GM19328 (cell line): ENCODE data around the gene EML6.
"Not testable (repeated sequence)": the region's sequence is repeated elsewhere in the genome, so short reads cannot be mapped to it uniquely, and the experiment has no call there.

Source experiments
- ATAC-seq: cut with Tn5 transposase; IDR thresholded peaks from one replicate; pipeline ENCODE4 v1.9.1; 2021; ENCODE audit warnings: mild to moderate bottlenecking, moderate library complexity; ENCODE audit not compliant: unreplicated experiment

Gene EML6

DNA sequence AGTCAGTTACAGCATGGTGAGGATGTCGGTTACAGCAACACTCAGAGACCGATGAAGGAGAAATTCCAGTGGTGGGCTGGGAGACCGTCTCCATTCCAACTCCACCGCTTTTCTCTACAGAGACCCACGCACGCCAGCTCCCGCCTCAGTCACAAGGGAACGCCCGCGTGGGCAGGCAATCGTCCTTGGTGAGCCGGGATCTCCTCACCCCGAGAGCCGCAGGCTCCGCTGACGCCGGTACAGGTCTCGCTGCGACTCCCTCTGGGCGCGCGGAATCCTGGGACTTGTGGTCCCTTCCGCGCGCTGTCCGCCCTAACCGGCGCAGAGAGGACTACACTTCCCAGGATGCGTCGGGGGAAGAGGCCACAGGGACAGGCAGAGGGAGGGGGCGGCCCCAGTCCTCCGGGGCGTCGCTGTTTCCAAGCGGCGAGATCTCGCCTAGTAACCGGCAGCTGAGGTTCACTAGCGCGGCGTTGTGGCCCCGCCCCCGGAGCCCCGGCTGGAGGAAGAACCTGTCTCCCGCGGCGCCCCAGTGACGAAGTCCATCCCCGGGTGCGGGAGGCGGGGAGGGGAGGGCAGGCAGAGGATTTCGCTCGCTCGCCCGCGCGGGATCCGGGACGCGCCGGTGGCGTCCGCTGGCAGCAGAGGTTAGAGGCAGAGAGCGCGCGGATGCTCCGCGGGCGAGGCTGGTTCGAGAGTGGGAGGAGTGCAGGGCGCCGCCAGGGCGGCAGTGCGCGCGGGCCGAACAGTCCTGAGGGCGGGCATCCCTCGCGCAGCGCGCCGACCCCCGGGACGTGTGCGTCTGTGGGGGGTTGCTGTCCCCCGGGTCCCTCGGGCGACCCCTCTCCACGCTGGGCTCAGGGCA is at the start of gene EML6:
EML6 (plus strand) TSS at position 532 of the 865 bp plus-strand sequence. CDS start 1,400 bp downstream, outside the sequence.
- ATAC-seq = peak; percentile 97

DNA sequence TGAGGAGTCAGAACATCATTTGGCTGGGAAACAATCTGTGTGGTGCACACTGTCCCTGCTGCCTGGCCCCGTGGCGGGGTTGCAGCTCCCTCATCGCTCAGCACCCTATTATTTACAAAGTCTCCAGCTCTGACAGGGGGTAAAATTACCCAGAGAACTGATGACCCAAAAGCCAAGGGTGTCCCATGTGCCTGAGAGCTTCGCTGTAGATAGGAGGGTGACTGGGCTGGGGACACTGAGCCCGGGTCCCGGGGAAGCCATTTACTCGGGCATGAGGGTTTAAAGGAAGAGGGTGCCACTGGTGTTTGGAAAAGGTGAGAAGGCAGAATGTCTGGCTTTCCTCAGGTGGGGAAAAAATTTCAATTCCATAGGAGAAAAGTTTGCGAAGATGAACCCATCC is 48.2 kb upstream of the EML6 start:
- no peak for ATAC-seq

- ATAC-seq = no peak
Measured at GRCh38 chr2:54675738-54676137, 47.7 kb upstream of the EML6 start.

GRCh38 chr2:54676656-54677055 is 46.8 kb upstream of the EML6 start:
- ATAC-seq = no peak

DNA sequence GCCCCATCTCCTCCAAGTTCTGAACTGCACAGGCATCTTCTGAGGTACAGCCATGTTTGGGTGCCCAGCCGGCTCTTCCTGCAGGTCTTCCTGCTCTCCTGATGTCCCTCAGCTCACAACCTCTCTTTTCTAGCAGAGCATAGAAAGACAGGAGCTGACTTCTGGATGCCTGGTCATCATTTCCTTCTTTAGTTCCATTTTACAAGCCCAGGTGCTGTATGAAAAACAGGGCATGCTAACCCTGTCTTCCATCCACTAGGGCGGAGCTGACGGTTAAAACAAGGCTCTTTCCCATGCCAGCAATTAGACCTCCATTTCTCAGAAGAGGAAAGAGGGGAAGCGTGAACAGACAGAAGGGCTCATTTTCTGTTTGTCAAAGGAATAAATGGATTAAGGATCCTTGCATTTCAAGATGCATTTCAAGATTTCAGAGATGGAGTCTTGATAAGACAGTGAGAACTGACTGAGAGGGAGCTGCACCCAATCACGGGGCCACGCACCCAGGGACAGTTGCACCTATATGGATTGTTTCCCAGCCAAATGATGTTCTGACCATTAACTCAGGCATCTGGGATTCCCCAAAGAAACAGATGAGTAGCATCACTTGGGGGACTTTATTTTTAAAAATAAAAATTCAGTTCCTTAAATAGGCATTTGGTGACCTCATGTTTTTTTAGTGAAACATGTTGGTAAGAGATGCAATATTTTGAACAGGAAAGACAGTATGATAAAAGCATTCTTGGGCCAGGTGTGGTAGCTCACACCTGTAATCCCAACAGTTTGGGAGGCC is 45.8 kb upstream of the EML6 start:
- ATAC-seq = no peak

DNA sequence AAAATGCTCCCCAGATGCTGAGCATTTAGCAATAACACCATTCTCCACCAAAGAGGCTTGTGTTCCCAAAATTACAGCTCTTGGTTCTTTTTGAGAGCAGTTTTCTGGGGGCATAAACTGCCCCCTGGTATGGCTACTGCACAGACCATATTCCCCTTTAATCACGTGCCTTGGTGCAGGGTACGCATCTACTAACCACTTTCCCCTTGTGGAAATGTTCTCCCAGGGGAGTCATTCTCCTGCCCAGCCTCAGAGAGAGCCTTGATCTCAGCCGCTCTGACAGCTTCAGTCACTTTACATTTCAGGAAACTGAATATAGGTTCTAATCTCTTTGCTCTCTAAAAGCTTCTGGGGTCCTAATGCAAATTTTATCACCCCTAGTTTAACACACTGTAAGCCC is 44.7 kb upstream of the EML6 start:
- no peak for ATAC-seq

- peak; percentile 80 for ATAC-seq
Measured at GRCh38 chr2:54680397-54681041, 42.9 kb upstream of the EML6 start.

DNA sequence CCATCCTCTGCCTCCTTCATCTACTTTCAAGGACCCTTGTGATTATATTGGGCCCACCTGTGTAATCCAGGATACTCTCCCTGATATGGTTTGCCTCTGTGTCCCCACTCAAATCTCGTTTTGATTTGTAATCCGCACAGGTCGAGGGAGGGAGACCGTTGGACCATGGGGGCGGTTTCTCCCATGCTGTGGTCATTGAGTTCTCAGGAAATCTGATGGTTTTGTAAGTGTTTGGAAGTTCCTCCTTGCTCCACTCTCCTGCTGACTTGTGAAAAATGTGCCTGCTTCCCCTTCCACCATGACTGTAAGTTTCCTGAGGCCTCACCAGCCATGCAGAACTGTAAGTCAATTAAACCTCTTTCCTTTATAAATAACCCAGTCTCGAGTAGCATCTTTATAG is 42.0 kb upstream of the EML6 start:
- ATAC-seq = no peak

DNA sequence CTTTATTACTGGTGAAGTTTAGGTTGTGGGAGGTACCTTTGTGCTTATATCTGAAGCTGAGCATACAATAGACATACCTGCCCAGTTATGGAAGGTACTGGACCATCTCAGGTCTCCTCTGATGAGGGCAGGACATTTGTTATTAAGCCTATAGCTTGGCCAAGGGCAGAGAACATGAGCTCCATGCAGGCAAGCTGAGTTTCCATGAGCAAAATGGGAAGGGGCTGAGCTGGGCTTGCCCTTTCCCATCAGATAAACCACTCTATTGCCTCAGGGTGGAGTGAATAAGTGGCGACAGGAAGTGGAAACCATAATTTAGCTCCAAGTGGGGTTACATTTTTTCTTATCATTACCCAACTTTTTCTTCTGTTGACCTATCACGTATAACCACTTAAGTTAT is 39.9 kb upstream of the EML6 start:
- ATAC-seq = no peak

DNA sequence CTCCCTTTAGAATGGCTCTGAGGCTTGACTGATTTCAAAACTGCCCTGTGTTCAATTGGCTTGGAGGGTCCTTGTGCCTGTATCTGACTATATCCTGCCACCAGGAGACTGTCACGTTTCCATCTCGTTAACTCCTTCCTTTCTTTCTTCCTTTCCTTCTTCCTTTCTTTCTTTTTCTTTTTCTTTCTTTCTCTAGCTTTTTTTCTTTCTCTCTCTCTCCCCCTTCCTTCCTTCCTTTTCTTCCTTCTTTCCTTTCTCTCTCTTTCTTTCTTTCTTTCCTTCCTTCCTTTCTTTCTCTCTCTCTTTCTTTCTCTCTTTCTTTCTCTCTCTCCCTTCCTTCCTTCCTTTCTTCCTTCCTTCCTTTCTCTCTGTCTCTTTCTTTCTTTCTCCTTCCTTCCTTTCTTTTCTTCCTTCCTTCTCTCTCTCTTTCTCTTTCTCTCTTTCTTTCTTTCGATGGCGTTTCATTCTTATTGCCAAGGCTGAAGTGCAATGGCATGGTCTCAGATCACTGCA is 38.1 kb upstream of the EML6 start:
- no peak for ATAC-seq

DNA sequence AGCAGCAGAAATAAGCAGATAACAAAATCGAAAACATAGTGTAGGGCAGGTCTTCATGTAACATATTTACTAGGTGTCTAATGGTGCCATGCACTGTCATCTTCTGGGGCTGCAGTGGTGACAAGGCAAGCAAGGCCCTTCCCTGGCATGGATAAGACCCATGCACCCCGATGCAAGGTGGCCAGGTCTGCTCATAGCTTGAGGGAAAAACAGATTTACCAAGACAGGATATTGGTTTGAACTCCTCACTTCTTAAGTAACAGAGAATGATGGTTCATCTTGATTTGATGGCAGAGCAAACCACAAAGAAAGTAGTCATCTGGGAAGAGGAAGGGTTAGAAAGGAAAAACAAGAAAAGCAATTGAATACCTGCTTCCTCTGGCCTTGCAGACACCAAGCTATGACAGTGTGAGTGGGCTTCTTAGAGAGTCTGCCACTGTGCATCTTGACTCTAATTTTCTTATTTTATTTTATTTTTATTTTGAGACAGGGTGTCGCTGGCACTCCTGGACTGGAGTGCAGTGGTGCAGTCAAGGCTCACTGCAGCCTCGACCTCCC is 35.8 kb upstream of the EML6 start:
- no peak for ATAC-seq

DNA sequence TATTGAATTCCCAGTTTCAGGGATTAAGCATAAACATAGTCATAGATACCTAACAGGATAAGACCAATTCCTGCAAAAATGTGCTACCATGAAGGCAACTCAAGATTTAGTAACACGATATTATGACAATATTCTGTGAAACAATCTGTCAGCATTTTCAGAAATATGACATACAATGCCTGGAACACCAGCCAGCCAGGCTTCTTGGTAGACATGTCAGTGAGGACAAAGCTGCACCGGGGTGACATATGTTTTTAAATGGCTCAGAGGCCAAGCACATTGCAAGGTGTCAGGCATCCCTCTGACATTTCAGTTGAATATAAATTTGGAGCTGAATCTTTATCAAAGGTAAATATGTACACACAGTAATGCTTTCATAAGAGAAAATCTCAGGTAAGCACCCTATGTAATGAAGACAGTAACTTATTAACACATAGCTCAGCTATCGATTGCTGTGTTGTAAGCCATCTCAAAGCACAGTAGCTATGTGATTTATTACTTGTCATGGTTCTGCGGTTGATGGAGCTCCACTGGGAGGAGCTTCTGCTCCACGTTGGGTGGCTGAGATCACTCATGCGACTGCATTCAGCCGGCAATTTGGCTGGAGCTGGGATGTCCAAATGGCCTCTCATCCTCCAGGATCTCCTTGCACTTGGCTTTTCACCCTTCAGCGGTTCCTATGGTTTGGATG is 31.9 kb upstream of the EML6 start:
- ATAC-seq = no peak

DNA sequence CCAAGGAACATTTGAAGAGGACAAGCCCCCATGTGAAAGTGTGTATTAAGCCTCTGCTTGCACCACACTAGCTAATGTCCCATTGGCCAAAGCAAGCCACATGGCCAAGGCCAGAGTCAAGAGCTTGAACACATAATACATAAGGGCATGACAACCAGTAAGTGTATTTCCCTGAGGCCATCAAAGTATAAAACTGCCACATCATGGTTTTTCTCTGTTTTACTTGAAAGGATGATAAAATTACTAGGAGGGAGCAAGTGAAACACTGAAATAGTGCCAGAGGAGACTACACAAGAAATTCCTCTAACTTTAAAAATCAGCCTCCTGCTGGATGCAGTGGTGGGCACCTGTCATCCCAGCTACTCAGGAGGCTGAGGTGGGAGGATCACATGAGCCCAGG is 30.9 kb upstream of the EML6 start:
- no peak for ATAC-seq

GRCh38 chr2:54695378-54695777 is 28.1 kb upstream of the EML6 start:
- no peak for ATAC-seq

DNA sequence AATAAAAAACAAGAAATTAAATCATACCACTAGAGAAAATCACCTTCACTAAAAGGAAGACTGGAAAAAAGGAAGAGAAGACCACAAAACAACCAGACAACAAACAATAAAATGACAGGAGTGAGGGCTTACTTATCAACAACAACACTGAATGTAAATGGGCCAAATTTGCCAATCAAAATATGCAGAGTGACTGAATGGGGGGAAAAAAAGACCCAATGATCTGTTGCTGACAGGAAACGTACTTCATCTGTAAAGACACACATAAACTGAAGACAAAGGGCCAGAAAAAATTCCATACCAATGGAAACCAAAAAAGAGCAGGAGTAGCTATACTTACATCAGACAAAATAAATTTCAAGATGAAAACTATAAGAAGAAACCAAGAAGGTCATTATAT is 25.5 kb upstream of the EML6 start:
- ATAC-seq = no peak

DNA sequence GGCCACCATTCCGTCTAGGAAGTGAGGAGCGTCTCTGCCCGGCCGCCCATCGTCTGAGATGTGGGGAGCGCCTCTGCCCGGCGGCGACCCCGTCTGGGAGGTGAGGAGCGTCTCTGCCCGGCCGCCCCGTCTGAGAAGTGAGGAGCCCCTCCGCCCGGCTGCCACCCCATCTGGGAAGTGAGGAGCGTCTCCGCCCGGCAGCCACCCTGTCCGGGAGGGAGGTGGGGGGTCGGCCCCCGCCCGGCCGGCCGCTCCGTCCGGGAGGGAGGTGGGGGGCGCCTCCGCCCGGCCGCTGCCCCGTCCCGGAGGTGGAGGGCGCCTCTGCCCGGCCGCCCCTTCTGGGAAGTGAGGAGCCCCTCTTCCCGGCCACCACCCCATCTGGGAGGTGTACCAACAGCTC is 24.5 kb upstream of the EML6 start:
- not testable (repeated sequence) for ATAC-seq

DNA sequence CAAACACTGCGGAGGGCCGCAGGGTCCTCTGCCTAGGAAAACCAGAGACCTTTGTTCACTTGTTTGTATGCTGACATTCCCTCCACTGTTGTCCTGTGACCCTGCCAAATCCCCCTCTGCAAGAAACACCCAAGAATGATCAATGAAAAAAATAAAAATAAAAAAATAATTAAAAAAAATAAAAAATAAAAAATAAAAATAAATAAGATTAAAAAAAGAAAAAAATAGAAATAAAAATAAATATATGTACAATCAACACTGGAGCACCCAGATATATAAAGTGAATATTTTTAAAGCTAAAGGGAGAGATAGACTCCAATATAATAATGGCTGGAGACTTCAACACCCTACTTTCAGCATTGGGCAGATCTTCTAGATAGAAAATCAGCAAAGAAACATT is 23.8 kb upstream of the EML6 start:
- no peak for ATAC-seq

DNA sequence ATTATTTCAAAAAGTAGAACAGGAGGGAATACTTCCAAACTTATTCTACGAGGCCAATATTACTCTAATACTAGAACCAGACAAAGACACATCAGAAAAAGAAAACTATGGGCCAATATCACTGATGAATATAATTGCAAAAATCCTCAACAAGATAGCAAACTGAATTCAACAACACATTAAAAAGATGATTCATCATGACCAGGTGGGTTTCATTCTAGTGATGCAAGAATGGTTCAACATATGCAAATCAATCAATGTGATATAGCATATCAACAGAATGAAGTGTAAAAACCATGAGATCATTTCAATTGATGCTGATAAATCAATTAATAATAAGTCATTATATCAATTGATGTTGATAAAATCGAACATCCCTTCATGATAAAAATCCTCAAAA is 22.4 kb upstream of the EML6 start:
- ATAC-seq = no peak

- ATAC-seq = no peak
Measured at GRCh38 chr2:54704238-54704637, 19.2 kb upstream of the EML6 start.
